ENCODE data around the gene IDH3B. TPM values are rescaled to one million over a fixed set of nuclear protein-coding genes. Genes with fewer than 3 reads are reported as not detected.

Gene IDH3B
- total and polyA plus RNA-seq, 9 of the 15 experiments (the other 6 are each of a cell fraction or from before 2014, with no cell fraction given), result 91.7 to 224 (median 155) TPM

GRCh38 chr20:2694008-2694471, 30.0 kb upstream of the IDH3B start (continued):
- TF ChIP-seq ZNF212 (CRISPR knock-in tag; IDR thresholded peaks at IDR 0.05), result no peak
- no peak for TF ChIP-seq XRCC5 (IDR thresholded peaks at IDR 0.05; ENCODE audit: low read depth, low read length)

- no peaks in the 10 kb centered on the region for H3K36me3 ChIP-seq (ENCODE audit: control insufficient read depth, insufficient read depth, low read length)
- H4K20me1 ChIP-seq (replicated peaks; ENCODE audit: control insufficient read depth, insufficient read depth, low read length), result no peaks in the 10 kb centered on the region
- ATAC-seq, result peak; percentile 51
- ChIA-PET POLR2A (no interaction called here), CTCF (ENCODE audit: low intra/inter-chr PET ratio) (no interaction called here)
- in situ Hi-C loops (cut with MboI) (no loop called here), intact Hi-C loops (cut with micrococcal nuclease) (no loop called here)
- H3K4me2 ChIP-seq (ENCODE audit: insufficient read depth, low read length), result no peak overlapping the region
- peaks cover 0 to 19% of the 10 kb centered on the region in 2 experiments; a peak in 2 of 5 replicates for H3K4me1 ChIP-seq (replicated peaks in 1 of 2; ENCODE audit: control insufficient read depth in 2 of 2, insufficient read depth in 2 of 2, low read length in 2 of 2)
- no peak overlapping the region for H3K27ac ChIP-seq (ENCODE audit: extremely low read depth, low read depth, low read length)
- H3K9me3 ChIP-seq (replicated peaks; ENCODE audit: control insufficient read depth, insufficient read depth, low read depth, low read length), result no peaks in the 10 kb centered on the region
- H3K4me3 ChIP-seq, result no peak overlapping the region
- H2AFZ ChIP-seq (ENCODE audit: low read depth, low read length), result no peak overlapping the region
- peak in 2 of 4 experiments; percentile 14 to 71 for DNase-seq (ENCODE audit: extremely low read depth in 1 of 4, low spot score in 3 of 4)
- peaks cover 12 to 65% of the 10 kb centered on the region in 2 experiments; a peak in 4 of 5 replicates for H3K27me3 ChIP-seq (ENCODE audit: control insufficient read depth in 2 of 2, insufficient read depth in 2 of 2, low read length in 2 of 2)
- H3K9ac ChIP-seq (ENCODE audit: insufficient read depth in 1 of 2, low read depth in 2 of 2, low read length in 2 of 2), result peak overlapping the region in 1 of 2 experiments; percentile 52; a peak in 1 of 4 replicates
- no peaks in the 10 kb centered on the region for H3K79me2 ChIP-seq (ENCODE audit: control insufficient read depth, insufficient read depth, low read length)
- no CpG with 5 or more reads among the region's 89 CpGs for WGBS (ENCODE audit: insufficient coverage, low coverage, missing lambda C conversion rate)
- no peak for TF ChIP-seq RERE (CRISPR knock-in tag; IDR thresholded peaks at IDR 0.05; ENCODE audit: borderline replicate concordance)
- TF ChIP-seq CTBP1 (IDR thresholded peaks at IDR 0.05; ENCODE audit: borderline replicate concordance), result peak; percentile 56
- TF ChIP-seq VEZF1 (CRISPR knock-in tag; IDR thresholded peaks at IDR 0.05), result peak; percentile 35; the same call in 1 of the 2 replicates
- no peak for TF ChIP-seq HMGXB4 (CRISPR knock-in tag; IDR thresholded peaks at IDR 0.05)
- TF ChIP-seq PCBP1 (IDR thresholded peaks at IDR 0.05; ENCODE audit: low read depth, low read length, poor library complexity, severe bottlenecking), result peak; percentile 15
- 0 out of 2 replicates have a peak, but pooled peaks have one; percentile 19 for TF ChIP-seq NFIC (IDR thresholded peaks at IDR 0.05)
- peak; percentile 42; the same call in 1 of the 2 replicates for TF ChIP-seq NCOA6 (IDR thresholded peaks at IDR 0.05)
- no TSS peak for BruUV-seq (replicated peaks)
- FAIRE-seq, result no peak
- no peaks in the 10 kb centered on the region for H3K9me1 ChIP-seq (ENCODE audit: control insufficient read depth, insufficient read depth, low read length)
These were observed 29.4 kb upstream of the IDH3B start for GRCh38 chr20:2693286-2694007.

All from K562 (cell line).